Measurements from ENCODE around the gene AKT2.

- TF ChIP-seq, protein P1, sequence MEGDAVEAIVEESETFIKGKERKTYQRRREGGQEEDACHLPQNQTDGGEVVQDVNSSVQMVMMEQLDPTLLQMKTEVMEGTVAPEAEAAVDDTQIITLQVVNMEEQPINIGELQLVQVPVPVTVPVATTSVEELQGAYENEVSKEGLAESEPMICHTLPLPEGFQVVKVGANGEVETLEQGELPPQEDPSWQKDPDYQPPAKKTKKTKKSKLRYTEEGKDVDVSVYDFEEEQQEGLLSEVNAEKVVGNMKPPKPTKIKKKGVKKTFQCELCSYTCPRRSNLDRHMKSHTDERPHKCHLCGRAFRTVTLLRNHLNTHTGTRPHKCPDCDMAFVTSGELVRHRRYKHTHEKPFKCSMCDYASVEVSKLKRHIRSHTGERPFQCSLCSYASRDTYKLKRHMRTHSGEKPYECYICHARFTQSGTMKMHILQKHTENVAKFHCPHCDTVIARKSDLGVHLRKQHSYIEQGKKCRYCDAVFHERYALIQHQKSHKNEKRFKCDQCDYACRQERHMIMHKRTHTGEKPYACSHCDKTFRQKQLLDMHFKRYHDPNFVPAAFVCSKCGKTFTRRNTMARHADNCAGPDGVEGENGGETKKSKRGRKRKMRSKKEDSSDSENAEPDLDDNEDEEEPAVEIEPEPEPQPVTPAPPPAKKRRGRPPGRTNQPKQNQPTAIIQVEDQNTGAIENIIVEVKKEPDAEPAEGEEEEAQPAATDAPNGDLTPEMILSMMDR (conservative IDR thresholded peaks at IDR 0.05), result no peak
- no peak for TF ChIP-seq EZH2 (IDR thresholded peaks at IDR 0.05; ENCODE audit: low read depth)
Measured at GRCh38 chr19:40214936-40215335, 70.2 kb downstream of the AKT2 start.

Data from PC-9 (cell line).